Erythroblast (primary cell): ENCODE data around the gene MUC5B.

ENCODE experiments used
- DNase-seq, 2 experiments: peaks; one replicate each; lab custom pipeline; 2025; lab: John Stamatoyannopoulos, UW
- GATA1 ChIP-seq: IDR thresholded peaks from 2 replicates; pipeline ENCODE4 v1.6.1; 2011; ENCODE audit warnings: low read depth, mild to moderate bottlenecking, control low read depth, low read length, moderate library complexity
- POLR2A ChIP-seq: IDR thresholded peaks from 2 replicates; pipeline ENCODE4 v1.6.1; 2011; ENCODE audit warnings: mild to moderate bottlenecking, low read length

Gene MUC5B

DNA sequence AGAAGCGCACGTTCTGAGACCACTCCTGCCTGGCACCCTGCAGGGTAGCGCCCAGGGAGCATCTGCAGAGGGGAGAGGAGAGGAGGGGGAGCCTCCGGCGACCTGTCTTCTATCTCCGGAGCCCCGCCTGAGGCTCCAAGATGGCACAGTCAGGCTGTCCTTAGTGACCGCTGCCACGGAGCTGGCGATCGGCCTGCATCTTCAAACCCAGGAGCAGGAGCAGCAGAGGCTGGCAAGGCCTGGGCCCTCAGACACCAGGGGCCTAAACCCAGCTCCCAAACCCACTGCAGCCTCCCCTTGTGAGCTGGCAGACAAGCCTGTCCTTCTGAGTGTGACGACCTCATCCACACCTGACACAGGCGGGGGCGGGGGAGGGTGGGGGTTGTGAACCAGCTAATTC is 51.6 kb downstream of the MUC5B start:
- TF ChIP-seq GATA1 (no peak), POLR2A (no peak)
- no peak for DNase-seq

DNA sequence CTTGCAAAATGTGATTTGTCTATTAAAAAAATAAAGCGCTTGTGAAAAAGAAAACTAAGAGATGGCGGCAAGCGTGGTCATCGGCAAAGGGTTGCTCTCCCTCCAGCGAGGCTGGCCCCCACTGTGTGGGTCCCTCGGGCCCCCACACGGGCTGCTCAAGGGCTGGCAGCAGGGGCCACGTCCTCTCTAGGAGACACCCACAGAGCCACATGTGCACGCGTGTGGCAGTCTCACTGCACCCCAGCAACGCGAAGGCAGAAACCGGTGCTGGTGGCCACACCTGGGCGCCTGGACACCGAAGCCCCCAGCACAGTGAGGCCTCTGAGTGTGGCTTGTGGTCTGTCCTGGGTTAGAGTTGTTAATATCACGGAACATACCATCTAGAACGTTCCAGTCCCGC is 52.2 kb downstream of the MUC5B start:
- TF ChIP-seq POLR2A = no peak
- no peak for TF ChIP-seq GATA1
- DNase-seq = no peak

DNA sequence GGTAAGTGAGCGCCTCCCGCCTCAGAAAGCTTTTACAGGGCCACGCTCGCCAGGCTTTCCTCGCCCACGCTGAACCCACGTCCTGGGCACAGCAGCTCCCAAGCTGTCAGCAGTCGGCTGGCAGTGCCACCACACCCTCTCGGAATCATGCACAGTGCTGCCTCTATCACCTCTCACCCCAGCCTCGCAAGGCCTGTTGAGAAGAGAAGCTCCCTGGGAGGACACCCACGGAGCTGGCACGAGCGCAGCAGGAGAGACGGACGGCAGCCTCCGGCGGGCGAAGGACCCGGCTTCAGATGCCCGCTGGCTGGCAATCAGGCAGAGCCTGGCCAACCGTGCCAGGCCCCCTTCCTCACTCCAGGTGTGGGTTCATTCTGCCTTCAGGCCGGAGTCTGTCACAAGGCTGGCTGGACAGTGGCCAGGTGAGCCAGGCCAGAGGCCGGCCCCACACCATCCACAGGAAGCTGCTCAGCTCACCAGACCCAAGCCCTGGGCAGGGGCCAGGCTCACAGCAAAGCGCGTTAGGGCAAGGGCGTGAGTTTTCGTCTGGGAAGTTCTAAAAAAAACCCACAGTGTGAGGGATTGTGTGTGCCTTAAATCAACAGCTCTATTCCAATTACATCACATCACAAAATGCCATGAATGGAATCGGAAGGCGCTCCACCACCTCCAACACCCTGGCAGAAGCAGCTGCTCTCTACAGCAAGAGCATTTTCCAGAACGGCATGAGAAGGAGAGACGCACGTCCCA is 53.4 kb downstream of the MUC5B start:
- no peak for TF ChIP-seq GATA1
- DNase-seq = no peak

DNA sequence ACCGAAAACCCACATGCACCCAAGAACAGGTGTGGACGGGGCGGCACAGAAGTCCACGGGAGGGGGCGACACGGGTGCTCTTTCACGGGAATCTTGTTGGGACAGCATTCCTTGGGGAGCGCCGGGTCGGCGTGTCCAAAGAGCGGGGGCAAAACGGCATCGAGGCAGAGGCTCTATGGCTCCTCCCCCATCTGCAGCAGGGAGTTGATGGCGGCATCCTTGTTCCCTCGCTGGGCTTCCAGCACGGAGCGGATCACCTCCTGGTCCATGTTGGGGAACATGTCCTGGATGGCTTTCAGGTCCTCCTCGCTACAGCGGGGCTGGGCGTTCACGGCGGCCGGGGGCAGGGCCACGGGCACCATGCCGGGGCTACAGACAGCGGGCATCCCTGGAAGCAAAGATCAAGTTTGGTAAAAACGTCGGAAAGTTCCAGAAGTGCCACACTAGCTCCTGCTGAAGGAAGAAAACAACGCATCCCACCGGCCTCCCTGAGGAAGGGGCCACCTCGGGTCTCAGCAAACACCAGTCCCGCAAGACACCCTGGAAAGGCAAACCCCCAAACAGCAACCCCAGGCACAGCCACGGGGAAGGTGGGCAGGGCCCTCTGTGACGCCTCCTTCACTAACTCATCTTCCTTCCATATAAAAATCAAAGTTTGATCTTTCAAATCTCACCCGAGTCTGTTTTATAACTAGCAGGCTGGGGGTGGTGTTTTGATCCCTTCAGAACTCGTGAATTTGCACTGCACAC is 54.2 kb downstream of the MUC5B start:
- TF ChIP-seq POLR2A (no peak), GATA1 (no peak)
- no peak for DNase-seq

DNA sequence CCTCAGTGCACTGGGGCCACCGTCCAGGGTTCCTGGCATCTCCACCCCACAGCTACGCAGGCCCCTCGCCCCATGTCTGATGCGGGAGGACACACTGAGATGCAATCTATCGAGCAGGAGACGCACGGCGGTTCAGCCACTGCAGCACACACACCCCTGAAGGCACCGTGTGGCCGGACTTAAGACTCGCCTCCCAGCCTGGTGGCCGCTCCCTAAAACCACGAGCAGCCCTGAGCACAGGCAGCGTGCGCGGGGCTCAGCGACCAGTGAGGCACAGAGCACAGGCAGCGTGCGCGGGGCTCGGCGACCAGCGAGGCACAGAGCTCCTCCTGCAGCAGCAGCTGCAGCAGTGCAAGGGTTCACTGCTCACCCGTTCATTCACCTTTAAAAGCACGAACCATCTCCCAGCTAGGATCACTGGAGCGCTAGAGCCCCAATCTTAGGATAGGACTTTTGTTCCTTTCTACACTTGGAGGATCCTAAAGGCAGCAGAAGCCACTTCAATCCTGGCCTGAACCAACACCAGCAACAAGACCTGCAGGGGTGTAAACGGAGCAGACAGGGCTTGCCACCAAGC is 55.2 kb downstream of the MUC5B start:
- TF ChIP-seq POLR2A (no peak), GATA1 (no peak)
- peak in 1 of 2 experiments; percentile 21 for DNase-seq

DNA sequence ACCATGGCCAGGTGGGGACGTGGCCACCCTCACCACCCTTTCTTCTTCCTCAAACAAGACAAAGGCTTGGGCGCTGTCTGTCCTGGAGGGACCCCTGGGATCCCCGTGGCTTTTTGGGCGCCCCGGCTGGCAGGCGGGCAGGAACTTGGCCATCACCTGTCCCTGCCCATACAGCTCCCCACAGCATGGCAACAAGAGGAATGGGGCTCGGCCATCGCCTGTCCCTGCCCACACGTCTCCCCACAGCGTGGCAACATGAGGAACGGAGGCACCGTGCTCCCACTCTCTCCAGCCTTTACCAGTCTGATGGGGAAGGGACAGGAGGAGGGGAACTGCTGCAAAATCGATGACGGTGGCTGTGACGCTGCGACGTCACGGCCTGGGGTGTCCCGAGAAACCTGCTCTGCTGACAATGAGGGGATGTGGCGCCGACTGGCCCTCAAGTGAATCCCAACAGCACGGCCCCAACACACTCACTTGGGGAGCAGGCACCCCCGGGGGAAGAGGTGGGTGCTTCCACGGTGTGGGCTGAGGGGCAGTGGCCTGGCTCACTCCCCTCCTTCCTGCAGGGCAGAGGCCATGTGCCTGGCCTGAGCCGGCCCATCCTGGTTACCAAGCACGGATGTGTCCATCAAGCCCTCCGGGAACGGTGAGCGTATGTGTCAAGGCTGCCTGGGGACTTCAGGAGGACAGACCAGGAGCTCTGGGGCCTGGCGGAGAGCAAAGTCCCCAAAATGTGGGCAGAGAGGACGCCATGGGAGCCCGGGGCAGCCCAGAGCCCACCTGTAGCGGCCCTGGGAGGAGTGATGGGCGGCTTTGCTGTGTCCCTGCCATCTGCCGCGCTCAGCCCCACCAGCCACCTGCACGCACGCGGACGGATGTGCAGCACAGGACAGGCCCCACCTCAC is 56.2 kb downstream of the MUC5B start:
- TF ChIP-seq POLR2A = no peak
- no peak for TF ChIP-seq GATA1
- no peak for DNase-seq

DNA sequence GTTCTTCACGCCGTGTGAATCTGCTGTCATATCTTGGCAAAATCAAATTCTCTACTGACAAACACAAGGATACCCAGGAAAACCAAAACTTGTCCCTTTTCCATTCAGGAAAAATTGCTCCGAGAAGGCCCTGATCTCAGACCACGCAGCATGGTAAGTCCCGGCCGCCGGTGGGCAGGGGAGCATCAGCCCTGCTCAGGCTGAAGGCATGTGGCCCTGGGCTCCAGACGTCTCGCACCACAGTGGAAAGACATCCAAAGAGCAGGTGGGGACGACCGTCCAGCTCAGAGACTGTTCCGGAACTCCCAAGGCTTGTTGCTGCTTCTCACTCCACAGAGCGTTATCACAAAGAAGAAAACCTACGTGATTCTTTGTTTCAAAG is 56.8 kb downstream of the MUC5B start:
- TF ChIP-seq GATA1 (no peak), POLR2A (no peak)
- DNase-seq = no peak

DNA sequence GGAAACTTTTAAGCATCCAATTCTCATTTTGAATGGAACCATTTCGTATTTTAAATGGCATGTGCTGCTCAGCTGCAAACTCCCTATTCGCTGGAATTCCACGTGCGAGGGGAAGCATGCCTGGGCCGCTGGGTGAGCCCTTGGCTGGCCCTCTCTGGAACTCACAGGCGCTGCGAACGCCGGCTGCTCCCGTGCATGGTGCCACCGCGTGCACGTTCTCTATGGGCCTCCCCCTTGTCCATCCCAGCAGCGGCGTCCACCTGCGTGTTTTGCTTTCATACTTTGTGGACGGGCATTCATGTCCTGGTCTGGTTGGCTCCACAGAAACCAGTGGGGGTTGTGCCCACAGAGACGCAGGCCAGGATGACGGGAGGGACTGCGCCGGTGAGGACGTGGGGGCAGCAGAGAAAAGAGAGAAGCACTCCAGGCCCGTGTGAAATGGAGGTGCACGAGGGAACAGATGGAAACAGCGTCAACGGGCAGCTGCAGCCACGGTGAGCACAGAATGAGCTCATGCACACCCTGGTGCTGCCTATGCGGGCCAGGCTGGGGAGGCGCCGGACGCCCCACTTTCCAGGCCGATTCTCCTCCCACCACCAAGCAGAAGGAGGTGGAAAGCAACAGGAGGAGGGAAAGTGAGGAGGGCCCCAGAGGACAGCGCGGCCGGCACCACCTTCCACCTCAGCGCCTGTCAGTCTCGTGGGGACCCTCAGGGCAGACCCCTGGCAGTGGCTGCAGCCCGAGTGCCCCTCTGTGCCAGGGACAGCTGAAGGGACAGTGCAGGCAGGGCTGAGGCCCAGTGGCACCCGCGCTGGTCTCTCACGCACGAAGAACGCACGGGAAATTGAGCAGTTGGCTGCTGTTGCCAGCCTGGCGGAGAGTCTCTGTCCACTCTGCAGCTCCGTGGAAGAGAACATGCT is 57.5 kb downstream of the MUC5B start:
- no peak for TF ChIP-seq POLR2A
- no peak for TF ChIP-seq GATA1
- no peak for DNase-seq

DNA sequence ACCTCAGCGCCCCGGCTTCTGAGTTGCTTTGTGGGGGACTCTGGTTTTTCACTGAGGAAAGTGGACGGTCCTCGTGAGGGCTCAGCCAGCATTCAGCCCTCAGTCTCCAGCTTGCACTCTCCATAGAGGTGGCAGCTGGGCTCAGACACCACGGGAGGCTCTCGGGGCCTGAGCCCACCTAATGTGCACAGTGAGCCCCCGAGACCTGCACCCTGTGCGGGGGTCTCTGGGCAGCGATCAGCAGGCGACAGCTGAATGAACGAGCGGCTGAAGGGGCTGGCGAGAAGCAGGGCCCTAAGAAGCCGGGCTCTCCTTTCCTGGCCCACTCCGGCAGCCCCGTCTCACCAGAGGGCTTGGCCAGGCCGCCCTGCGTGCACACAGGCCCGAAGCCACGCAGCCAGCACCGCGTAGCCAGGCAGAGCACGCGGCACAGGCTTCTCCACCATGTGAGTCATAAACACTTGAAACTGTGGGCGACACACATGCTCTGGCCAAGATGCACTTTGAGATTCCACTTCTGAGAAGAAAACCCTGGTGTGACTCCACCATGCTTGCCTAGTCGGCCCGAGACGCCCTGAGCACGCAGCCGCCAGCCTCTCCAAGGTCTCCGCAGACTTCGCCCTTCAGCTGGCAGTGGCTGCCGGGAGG is 58.6 kb downstream of the MUC5B start:
- TF ChIP-seq GATA1 = no peak
- no peak for TF ChIP-seq POLR2A
- DNase-seq = no peak

DNA sequence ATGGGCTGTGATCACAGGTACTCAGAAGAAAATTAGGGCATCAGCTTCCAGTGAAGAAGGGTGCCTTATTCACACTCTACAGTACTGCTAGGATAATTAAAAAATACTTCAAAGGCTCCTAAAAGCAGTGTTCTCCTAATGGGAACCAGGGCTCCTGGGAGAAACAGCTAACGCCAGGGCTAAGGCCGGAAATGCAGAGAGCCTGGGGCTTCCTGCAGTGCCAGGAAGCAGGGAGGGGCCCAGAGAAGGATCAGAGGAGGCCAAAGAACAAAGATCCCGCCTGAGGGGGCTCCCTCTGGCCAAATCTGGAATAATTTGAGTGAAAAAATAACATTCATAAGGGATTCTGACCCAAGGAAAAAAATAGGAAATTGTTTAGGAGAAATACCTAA is 59.1 kb downstream of the MUC5B start:
- no peak for DNase-seq
- no peak for TF ChIP-seq GATA1
- TF ChIP-seq POLR2A = no peak

DNA sequence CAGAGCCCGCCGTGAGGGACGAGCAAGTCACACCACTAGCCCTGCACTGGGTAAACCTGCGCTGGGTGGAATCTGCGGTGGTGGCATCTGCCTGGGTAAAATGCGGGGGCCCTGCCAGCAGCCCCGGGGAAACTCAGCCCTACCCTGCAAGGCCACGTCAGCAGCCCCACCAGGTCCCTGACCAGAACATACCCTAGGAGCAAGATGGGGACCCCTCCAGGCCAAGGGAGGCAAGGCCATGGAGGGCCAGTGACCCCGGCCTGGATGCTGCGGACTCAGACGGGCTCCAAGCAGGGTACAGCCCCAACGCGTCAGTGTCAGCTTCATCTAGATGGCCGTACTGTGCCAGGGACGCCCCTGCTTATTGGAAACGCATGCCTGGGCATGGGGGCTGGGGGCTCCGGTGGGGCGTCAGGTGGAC is 60.2 kb downstream of the MUC5B start:
- DNase-seq = no peak
- TF ChIP-seq GATA1 = no peak
- TF ChIP-seq POLR2A = no peak

DNA sequence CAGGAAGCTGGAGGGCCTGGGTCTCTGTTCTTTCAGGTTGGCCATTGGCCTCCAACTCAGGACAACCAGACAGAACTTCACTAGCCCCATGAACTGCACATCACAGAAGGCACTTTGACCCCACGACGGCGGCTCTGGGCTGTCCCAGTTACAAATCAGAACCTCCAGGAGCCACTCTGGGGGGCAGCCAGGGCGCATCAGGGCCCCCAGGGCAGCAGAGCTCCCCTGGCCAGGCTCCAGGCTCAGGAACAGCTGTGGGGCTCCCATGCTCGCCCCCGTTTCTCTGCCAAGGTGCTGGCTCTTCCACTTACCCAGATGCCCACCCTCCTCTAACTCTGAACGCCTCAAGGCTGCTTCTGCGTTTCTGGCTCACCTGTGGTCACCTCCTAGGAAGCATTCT is 61.0 kb downstream of the MUC5B start:
- no peak for DNase-seq
- TF ChIP-seq GATA1 = no peak
- no peak for TF ChIP-seq POLR2A

DNA sequence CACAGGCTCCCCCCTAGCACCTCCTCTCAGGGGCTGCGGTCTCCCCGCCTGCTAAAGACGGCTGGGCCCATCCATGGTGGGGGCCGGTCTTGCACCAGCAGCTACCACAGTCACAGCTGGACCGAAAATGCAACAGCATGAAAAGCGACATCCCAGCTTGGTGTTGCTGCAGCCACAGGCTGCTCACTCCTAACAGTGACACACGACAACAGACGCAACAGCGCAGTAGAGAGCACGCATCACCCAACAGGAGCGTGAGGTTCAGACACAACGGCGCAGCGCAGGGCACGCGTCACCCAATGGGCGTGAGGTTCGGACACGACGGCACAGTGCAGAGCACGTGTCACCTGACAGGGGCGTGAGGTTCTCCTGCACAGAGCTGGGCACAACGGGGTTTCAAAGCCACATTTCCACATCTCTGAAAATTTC is 62.5 kb downstream of the MUC5B start:
- no peak for DNase-seq
- TF ChIP-seq GATA1 (no peak), POLR2A (no peak)
